ENCODE results near the gene NCAPH2. TPM values are rescaled to one million over a fixed set of nuclear protein-coding genes. Genes with fewer than 3 reads are reported as not detected.
A peak's percentile ranks its signal among the peaks of the same experiment; 100 is the strongest.

Gene NCAPH2
- total and polyA plus RNA-seq, 9 of the 15 experiments (the other 6 are each of a cell fraction or from before 2014, with no cell fraction given) = 3.6 to 88.6 (median 32.4) TPM

GRCh38 chr22:50562523-50563412 is 54.7 kb downstream of the NCAPH2 start, which contains the start of gene SYCE3 (continued):
- TF ChIP-seq KAT8 (IDR thresholded peaks at IDR 0.05; ENCODE audit: low read depth) (no peak), PRPF4 (IDR thresholded peaks at IDR 0.05; ENCODE audit: insufficient read depth, low read depth, low read length, poor library complexity, severe bottlenecking) (no peak), ADNP (tag; IDR thresholded peaks at IDR 0.05) (no peak), SRSF1 (IDR thresholded peaks at IDR 0.05; ENCODE audit: low read depth, low read length) (no peak), MTA3 (IDR thresholded peaks at IDR 0.05; ENCODE audit: borderline replicate concordance) (peak; percentile 68; the same call in 1 of the 2 replicates), ZNF263 (CRISPR knock-in tag; IDR thresholded peaks at IDR 0.05; ENCODE audit: borderline replicate concordance) (no peak), BRD4 (IDR thresholded peaks at IDR 0.05) (no peak), CBFA2T2 (conservative IDR thresholded peaks at IDR 0.05) (no peak), FOXJ3 (CRISPR knock-in tag; IDR thresholded peaks at IDR 0.05) (no peak), ASH1L (IDR thresholded peaks at IDR 0.05; ENCODE audit: borderline replicate concordance, low read depth, partially characterized antibody) (no peak), ZBTB1 (CRISPR knock-in tag; IDR thresholded peaks at IDR 0.05; ENCODE audit: borderline replicate concordance, low read depth) (no peak), RAD51 (IDR thresholded peaks at IDR 0.05; ENCODE audit: borderline replicate concordance, low read depth) (no peak), ZNF764 (CRISPR knock-in tag; IDR thresholded peaks at IDR 0.05; ENCODE audit: low read depth) (no peak), SAFB (IDR thresholded peaks at IDR 0.05; ENCODE audit: borderline replicate concordance, low read depth, low read length) (no peak), ZNF583 (CRISPR knock-in tag; IDR thresholded peaks at IDR 0.05) (no peak), NFYB (IDR thresholded peaks at IDR 0.05; ENCODE audit: extremely low read depth, insufficient read length) (peak; percentile 42), ILK (tag; IDR thresholded peaks at IDR 0.05; ENCODE audit: borderline replicate concordance, low read depth) (no peak), CXXC5 (CRISPR knock-in tag; IDR thresholded peaks at IDR 0.05) (peak; percentile 40; the same call in 1 of the 2 replicates), TAF9B (IDR thresholded peaks at IDR 0.05; ENCODE audit: partially characterized antibody) (no peak), STAG1 (CRISPR knock-in tag; IDR thresholded peaks at IDR 0.05; ENCODE audit: borderline replicate concordance) (no peak; the same call in 1 of the 2 replicates), TFAP4 (CRISPR knock-in tag; IDR thresholded peaks at IDR 0.05; ENCODE audit: borderline replicate concordance) (peak; percentile 59), NCOA1 (IDR thresholded peaks at IDR 0.05; ENCODE audit: low read depth) (no peak), ZFX (CRISPR knock-in tag; IDR thresholded peaks at IDR 0.05) (peak; percentile 63), ARNT (IDR thresholded peaks at IDR 0.05) (no peak), THRA (IDR thresholded peaks at IDR 0.05) (no peak), TOE1 (IDR thresholded peaks at IDR 0.05; ENCODE audit: borderline replicate concordance) (0 out of 2 replicates have a peak, but pooled peaks have one; percentile 25), TOE1 (CRISPR knock-in tag; IDR thresholded peaks at IDR 0.05; ENCODE audit: borderline replicate concordance, low read depth) (no peak), KLF6 (CRISPR knock-in tag; IDR thresholded peaks at IDR 0.05; ENCODE audit: borderline replicate concordance) (no peak)
